GM12873 (cell line): ENCODE measurements around the gene EXOC6.

Source experiments
- CTCF ChIP-seq: IDR thresholded peaks from 2 replicates; pipeline ENCODE4 v1.5.1; 2012; ENCODE audit warnings: low read depth, mild to moderate bottlenecking, moderate library complexity, low read length, control low read depth; ENCODE audit not compliant: insufficient read depth; ENCODE audit errors: missing control alignments

The EXOC6 gene

GRCh38 chr10:92970301-92971070 lies 122.2 kb downstream of the EXOC6 start:
- no peak for TF ChIP-seq CTCF

GRCh38 chr10:92972066-92972870 lies 123.9 kb downstream of the EXOC6 start:
- no peak for TF ChIP-seq CTCF

GRCh38 chr10:92972886-92973285 lies 124.6 kb downstream of the EXOC6 start:
- no peak for TF ChIP-seq CTCF

- no peak for TF ChIP-seq CTCF
Measured at GRCh38 chr10:92989250-92989649, 140.9 kb downstream of the EXOC6 start.

DNA sequence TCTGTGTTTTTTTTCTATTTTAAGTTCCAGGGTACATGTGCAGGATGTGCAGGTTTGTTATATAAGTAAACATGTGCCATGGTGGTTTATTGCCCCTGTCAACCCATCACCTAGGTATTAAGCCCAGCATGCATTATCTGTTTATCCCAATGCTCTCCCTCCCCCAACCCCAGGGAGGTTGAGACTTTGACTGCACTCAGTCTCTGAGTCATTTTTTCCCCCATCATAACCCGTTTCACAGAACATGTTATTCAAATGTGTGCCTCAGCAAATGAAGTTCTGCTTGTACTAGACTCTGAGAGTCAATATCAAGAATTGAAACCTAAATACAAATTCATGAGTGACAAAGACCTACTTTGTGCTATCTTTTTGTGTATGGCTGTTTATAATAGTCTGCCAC lies 142.3 kb downstream of the EXOC6 start:
- TF ChIP-seq CTCF = no peak

GRCh38 chr10:92991513-92991912 lies 143.2 kb downstream of the EXOC6 start:
- TF ChIP-seq CTCF = no peak

DNA sequence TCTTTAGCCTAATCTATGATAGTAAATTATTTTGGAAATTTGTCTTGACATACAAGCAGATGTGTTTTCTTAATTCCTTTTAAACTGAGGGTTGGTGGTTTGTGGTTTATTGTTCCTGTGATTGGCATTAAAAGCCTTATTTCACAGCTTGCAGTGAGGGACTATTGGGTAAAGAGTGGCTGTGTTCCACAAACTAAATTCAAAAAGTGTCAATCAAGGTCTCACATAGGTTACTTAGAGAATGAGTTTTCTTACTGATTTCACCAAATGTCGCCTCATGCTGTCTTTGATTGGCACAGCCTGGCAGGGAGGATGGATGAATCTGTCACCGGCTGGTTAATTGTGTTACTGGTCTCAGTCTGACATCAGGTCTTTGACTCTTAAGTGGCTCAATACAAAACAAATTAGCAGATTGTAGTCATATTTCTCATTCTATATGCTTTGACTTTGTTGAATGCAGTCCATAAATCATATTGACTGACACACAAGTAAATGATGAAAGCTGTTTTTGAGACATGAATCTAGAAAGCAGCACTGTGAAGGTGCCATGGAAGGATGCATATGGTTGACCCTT lies 145.5 kb downstream of the EXOC6 start:
- no peak for TF ChIP-seq CTCF
